Peyer's patch (tissue), 4 donors: ENCODE measurements around the gene CEP128.

Source experiments
- POLR2A ChIP-seq, 2 donors: fragments of 450-650 bp; IDR thresholded peaks; one replicate each; pipeline ENCODE4 v1.5.1; 2017; ENCODE audit warnings: antibody characterized with exemption in 2 of 2, mild to moderate bottlenecking in 2 of 2, moderate library complexity in 2 of 2
- TF ChIP-seq, protein P1 (sequence below), 6 experiments: fragments of 450-650 bp in 4 of 6; fragments of 200-600 bp in 2 of 6; sonication (generic) in 1 of 6; IDR thresholded peaks; one replicate each; pipeline ENCODE4 v1.5.1; 2017 to 2019; ENCODE audit warnings: antibody characterized with exemption in 6 of 6, mild to moderate bottlenecking in 3 of 6, moderate library complexity in 1 of 6

DNA sequence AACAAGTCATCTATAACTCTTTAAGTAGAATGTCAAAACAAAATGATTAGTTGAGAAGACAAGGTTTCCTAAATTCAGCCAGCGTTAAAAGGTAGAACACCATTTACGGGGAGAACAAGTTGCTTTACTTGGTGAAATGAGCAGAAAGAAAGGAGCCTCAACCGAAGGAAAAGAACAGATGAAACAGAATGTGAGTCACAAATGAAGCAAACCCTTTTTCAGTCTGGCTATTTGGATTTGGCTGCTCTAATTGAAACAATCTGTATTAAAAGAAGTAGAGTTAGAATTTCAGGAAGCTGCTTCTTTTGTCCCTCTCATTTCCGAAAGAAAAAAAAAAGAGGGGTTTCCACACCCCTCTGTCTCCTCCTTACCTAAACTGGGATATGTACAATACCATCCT is 34.6 kb downstream of the CEP128 start:
- TF ChIP-seq, protein P1, sequence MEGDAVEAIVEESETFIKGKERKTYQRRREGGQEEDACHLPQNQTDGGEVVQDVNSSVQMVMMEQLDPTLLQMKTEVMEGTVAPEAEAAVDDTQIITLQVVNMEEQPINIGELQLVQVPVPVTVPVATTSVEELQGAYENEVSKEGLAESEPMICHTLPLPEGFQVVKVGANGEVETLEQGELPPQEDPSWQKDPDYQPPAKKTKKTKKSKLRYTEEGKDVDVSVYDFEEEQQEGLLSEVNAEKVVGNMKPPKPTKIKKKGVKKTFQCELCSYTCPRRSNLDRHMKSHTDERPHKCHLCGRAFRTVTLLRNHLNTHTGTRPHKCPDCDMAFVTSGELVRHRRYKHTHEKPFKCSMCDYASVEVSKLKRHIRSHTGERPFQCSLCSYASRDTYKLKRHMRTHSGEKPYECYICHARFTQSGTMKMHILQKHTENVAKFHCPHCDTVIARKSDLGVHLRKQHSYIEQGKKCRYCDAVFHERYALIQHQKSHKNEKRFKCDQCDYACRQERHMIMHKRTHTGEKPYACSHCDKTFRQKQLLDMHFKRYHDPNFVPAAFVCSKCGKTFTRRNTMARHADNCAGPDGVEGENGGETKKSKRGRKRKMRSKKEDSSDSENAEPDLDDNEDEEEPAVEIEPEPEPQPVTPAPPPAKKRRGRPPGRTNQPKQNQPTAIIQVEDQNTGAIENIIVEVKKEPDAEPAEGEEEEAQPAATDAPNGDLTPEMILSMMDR (IDR thresholded peaks at IDR 0.05), result no peak
- no peak for TF ChIP-seq POLR2A (IDR thresholded peaks at IDR 0.05)
